ENCODE measurements around the gene NPL.

GRCh38 chr1:182867861-182868260, 78.3 kb downstream of the NPL start:
- TF ChIP-seq ARNTL (CRISPR knock-in tag; IDR thresholded peaks at IDR 0.05; ENCODE audit: borderline replicate concordance, low read depth) (no peak), PATZ1 (CRISPR knock-in tag; IDR thresholded peaks at IDR 0.05; ENCODE audit: borderline replicate concordance) (no peak), TOX (CRISPR knock-in tag; IDR thresholded peaks at IDR 0.05; ENCODE audit: borderline replicate concordance) (0 out of 2 replicates have a peak, but pooled peaks have one; percentile 7), ZC3H10 (CRISPR knock-in tag; IDR thresholded peaks at IDR 0.05) (no peak), SNAI2 (CRISPR knock-in tag; IDR thresholded peaks at IDR 0.05) (no peak), GLIS3 (CRISPR knock-in tag; IDR thresholded peaks at IDR 0.05) (no peak), ZFP3 (CRISPR knock-in tag; IDR thresholded peaks at IDR 0.05) (no peak), OSR1 (CRISPR knock-in tag; IDR thresholded peaks at IDR 0.05) (no peak), BACH2 (CRISPR knock-in tag; IDR thresholded peaks at IDR 0.05; ENCODE audit: borderline replicate concordance) (no peak), CSRNP3 (CRISPR knock-in tag; IDR thresholded peaks at IDR 0.05) (no peak), PPARA (CRISPR knock-in tag; IDR thresholded peaks at IDR 0.05; ENCODE audit: borderline replicate concordance) (no peak), CREB5 (CRISPR knock-in tag; IDR thresholded peaks at IDR 0.05; ENCODE audit: low read depth) (no peak), POU6F1 (CRISPR knock-in tag; IDR thresholded peaks at IDR 0.05; ENCODE audit: borderline replicate concordance, low read depth) (no peak), ZNF8 (CRISPR knock-in tag; IDR thresholded peaks at IDR 0.05) (no peak)
